NCI-H146 treated with DMSO at 0.1 percent for 48 hours (cell line): ENCODE data around the gene CAMK4.
A peak's percentile ranks its signal among the peaks of the same experiment; 100 is the strongest.

Experiments used
- DNase-seq: peaks from one replicate; lab custom pipeline; 2025; ENCODE audit not compliant: unreplicated experiment; lab: John Stamatoyannopoulos, UW

Gene CAMK4

DNA sequence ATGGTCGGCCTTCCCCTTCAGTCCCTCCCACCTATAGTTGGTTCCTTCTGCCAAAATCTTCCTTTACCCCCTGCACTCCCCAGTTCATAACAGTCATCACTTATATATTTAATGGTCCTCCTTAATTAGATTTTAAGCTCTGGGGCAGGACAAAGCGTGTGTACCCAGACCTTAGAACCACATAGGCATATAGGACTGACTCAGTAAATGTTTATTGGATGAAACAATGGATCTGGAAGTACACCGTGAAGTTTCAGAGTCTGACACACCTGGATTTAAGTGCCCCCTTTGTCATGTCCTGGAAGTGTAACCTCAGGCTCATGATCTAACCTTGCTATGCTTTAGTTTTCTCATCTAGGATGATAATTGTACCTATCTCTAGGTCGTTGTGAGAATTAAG, 256.2 kb downstream of the CAMK4 start:
- DNase-seq = no peak

DNA sequence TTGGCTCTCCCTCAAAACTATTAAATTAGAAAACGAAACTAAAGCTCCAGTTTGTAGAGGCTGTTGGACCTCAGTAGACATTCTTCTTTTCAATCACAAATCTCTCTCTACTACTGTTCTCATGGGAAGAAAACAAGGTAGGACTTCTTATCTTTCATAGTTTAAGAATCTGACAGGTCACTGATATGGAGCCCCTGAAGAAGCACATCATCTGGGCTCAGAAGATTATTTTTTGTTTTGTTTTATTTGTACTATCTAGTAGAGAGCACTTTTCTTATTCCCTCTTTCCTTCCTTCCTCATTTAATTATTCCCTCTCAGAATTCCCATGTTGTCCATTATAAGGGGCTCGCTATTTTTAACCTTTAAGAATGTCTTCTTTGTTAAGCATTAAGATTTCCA, 261.9 kb downstream of the CAMK4 start:
- no peak for DNase-seq

DNA sequence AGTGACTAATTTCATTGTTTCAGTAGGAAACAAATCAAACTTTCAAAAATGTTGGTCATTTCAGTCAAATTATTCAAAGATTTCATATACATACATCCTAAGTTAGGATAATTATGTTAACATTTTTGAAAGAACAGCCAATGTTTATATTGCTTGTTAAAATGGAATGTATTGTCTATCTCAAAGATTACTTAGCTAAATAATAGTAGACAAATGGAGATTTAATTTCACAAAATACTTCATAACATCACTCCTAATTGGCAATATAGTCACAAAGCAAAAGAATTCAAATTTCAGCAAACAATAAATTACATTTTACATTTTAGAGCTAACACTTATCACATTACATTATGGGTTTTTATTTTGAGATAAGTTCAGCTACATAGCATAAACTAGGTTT, 262.7 kb downstream of the CAMK4 start:
- no peak for DNase-seq

DNA sequence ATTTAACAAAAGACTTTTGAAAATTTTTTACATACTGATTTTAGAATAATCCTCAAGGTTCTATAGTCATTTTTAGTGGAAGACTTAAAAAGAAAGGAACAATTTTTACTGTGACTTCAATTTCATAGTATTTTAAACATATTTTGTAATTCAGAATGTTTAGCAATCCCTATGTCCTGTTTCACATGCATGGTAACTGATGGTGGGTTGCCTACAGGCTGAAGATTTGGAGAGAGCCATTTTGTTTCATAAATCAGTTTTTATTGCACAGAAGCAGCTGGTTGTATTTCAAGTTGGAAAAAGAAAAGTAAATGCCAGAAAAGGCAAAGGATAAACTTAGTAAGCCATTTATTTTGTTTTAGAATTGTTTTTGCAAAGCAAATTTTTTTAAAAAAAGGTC, 264.2 kb downstream of the CAMK4 start:
- DNase-seq = no peak

DNA sequence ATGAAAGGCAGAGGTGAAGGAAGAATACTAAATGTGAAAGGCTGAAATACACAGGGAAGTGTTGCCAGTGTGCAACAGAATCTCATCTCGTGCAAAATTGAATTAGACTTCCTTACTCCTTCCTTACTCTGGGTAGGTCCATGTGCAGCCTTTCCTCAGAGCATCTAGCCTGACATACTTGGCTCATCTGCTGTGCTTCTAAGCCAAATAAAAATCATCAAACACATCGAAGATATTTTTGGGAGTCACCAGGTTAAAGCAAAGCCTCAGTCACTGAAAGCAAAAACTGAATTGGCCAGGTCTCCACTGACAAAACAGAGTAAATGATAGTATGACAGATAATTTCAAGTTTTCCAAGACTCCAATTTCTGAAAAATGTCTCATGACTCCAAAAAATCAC, 268.8 kb downstream of the CAMK4 start:
- no peak for DNase-seq

DNA sequence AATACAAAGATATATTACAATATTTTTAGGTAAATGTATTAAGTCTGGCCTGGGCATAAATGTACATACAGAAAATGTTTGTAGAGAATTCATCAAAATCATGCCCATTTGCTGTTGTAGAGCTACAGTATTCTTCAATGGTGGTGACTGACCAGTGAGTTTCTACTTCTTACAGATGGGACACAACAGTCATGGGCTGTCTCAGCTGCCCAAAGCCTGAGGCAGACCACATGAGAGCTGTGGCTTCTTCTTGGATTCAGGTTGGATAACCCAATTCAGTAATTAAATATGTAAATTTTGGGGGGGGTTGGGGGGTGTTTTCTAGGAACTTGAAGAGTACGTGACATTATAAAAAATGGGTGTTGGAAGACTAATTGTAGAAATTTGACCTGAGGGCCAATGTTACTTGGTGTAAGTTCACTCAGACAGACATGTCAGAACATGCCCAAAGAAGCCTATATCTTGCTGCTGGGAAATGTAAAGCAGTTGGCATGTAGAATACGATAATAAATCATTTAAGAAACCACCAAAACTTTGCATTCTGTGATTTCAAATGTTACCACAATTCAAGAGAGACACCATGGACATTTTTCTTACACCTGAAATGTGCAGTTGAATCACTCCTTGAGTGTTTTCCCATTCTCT, 270.3 kb downstream of the CAMK4 start:
- DNase-seq = no peak

DNA sequence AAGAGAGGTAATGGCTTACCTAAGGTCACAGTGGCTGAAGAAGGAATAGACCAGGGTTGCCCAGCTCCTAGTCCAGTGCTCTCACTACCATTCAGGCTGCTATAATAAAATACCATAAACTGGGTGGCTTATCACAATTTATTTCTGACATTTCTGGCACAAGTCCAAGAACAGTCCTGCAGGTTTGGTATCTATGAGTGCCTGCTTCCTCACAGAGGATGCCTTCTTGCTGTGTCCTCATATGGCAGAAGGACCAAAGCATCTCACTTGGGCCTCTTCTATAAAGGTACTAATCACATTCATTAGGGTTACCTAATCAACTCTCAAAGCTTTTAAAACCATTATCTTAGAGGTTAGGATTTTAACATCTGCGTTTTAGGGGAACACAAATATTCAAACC, 271.0 kb downstream of the CAMK4 start:
- no peak for DNase-seq

DNA sequence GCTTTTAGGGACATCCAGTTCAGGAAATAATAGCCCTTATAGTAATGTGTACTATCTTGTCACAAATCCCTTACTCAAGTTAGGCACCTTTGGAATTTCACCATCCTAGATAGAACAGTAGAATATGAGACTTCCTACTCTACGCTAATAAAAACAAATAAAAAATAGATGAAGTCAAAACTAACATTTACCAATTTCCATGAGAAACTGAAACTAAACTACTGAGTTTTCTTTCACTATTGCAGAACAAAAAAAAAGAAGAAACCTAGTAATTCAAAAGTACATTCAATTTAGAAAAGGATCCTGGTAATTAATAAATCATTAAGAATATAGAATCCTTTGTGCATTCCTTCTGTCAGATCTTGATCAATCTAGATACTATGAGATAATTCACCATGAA, 274.2 kb downstream of the CAMK4 start:
- no peak for DNase-seq

DNA sequence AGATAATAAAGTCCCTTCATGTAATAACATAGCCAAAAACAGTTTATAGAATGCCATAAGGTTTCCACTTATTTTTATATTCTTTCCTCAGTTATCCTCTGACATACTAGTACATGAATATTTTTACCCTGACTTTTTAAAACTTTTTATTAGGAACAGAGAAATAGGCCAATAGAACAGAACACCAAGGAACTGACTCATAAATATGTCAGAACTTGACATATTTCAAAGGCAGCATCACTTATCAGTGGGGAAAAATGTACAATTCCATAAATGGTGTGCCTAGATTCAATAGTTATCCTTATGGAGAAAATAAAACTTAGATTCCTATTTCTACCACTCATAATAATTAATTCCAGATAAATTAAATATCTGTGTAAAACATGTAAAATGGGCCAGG, 278.8 kb downstream of the CAMK4 start:
- no peak for DNase-seq

DNA sequence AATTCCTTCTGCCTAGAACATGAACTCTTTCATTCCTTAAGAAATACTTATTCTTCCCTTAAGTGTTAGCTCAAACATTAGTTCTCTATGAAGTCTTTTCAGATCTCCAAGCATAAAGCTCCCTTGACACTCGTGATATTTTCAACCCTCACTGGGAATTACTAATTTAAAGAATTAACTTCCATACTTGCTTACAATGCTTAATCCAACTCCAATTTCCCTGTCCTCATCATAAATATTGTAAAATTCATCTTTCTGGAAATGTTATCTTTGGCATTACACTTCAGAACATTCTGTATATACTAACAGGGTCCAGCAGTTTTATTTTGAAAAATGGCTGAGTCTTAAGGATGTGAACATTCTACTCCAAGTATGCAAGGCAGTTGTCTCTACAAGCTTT, 280.9 kb downstream of the CAMK4 start:
- DNase-seq = no peak

DNA sequence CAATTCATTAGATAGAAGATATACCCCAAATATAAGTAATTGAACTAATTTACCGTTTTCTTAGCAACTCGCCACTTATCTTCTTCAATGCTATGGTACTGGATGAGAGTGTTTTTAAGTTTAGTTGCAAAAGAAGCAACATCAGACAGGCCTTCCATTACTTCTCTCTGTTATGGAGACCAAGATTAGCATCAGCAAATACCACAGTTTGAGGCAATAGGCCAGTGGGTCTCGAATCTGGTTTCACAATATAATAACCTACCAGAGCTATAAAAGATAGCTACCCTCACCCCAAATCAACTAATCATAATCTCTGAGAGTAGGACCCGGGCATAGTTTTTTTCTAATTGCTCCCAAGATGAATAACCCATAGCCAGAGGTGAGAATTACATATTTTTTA, 283.1 kb downstream of the CAMK4 start:
- no peak for DNase-seq

DNA sequence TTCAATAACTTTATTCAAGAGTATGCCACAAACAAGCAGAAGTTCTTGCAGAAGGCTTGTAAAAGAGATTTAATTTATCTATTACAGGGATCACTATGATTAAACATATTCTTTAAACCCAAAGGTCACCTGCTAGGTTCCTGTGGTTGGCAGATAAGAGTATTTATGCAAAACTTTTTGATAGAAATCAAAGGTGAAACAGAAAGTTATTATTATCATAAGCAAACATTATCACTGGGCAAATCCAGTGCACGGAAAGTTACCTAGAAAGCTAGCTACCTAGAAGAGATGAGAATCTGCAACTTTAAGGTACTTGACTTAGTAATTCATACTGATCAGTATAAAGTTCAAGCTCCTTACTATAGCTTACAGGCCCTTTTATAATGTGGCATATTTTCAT, 284.9 kb downstream of the CAMK4 start:
- no peak for DNase-seq

DNA sequence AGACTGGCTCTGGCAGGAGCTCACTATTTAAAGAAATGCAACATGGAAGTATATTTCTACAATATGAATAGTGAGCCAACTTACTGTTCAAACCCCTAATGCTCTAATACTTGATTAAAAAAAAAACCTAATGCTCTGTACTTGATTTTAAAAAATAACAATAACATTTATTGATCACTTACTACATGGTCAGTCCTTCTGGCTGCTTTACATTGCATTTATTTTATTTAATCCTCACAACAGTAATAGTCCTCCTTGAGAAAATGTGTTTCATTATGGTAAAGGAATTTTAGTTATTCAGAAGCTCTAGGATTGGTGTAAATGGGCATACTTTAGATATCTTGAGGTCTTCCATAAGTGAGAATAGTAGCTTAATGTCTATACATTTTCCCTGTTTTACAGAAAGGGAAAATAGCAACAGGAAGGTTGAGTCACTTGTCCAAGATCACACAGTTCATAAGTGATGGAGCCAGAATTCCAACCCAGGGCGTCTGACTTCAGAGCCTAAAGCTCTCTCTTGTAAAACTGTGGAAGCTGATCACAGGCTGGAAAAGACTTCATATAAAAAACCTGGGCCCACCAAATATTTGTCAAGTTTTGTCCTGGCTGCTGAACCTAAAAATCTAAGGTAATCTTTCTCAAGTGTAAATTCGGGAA, 287.1 kb downstream of the CAMK4 start:
- no peak for DNase-seq

DNA sequence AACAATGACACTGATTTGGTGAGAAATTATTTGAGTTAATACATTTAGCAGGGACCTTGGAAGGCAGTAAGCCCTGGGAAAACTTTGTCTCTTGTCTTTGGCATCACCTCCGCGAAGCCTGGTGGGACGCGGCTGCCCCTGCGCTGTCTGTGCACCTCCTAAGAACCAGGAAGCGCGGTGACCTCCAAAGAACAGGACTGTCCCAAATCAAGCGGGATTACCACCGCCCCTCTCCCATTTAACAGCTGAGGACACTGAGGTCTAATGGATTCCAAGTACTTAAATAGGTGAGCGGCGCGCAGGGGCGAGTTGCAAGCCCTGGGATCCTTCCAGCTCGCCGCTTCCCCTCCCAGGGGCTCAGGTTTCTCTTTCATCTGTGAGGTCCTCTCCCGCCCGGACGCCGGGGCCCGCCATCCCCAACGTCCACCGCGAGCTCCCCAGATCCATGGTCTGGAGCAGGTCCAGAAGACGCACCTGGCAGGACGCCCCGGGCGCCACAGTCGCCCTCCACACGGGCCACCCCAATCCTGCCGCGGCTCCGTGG, 287.7 kb downstream of the CAMK4 start:
- peak; percentile 45 for DNase-seq

DNA sequence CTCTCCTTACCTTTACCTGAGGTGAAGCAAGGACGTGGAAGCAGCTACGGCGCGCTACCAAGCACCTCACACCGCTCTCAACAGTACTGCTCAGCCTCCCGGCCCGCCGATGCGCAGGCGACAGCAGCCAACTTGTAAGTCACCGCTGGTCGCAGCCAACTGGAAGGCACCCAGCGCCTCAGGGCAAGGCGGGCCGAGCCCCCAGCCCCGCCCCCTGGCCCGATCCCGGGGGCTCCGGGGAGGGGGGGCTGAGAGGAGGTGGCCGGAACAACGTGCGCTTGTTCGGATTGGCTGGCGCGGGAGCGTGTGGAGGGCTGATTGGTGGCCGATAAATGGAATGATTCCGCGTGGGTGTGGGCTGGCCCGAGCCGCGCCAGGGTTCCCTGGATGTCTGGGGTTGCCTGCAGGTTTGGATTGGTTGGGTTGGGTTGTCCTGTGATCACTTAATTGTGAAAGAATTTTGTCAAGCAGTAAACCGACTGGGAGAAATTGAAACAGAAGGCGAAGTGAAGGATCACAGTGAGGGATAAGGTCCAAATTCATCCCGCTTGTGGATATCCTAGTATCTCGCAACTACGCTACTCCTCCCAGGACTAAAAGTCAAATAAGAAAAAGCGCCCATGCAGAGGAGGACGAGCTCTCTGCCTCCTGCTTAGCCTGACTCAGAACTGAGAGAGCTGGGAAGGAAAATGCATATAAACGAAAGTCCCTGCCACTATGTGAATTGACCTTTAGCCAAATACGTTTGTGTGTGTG, 288.4 kb downstream of the CAMK4 start, which contains the start of gene STARD4:
Gene STARD4 (minus strand): TSS at position 161 of the 756 bp plus-strand sequence. CDS start 5,102 bp downstream, outside the sequence.
- peak; percentile 80 for DNase-seq

DNA sequence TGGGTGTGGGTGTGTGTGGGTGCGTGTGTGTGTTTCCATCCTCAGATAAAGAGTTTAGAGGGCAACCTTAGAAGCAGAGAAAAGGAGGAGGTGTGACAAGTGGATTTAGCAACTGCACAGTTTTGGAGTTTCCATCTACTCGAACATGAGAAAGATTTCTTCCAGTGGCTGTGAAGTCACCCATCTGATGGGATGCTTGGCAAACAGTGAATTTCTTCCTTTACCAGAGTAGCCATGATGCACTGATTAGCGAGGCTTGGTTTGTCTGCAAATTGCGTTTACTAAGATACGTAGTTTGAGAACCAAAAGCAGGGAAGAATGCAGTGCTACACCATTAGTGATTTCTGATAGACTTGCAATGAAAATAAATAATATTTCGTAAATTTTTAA, 288.9 kb downstream of the CAMK4 start:
- DNase-seq = no peak

DNA sequence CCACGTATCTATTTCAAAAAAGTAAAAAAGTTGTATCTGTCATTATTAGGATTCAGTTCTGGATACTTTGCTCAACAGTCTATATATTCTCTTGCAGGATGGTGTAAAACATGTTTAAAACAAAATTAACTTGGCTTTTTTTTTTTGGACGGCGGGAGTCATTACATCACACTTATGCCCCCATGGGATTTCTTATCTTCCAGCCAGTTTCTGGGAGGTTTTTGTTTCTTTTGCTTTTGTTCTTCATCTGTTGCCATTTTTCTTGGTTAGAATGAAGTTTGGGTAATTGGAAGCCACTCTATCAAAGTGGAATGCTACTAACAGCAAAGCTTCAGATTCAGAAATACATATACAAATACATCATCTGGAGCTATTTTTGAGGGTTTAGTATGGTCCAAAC, 289.9 kb downstream of the CAMK4 start:
- DNase-seq = no peak

DNA sequence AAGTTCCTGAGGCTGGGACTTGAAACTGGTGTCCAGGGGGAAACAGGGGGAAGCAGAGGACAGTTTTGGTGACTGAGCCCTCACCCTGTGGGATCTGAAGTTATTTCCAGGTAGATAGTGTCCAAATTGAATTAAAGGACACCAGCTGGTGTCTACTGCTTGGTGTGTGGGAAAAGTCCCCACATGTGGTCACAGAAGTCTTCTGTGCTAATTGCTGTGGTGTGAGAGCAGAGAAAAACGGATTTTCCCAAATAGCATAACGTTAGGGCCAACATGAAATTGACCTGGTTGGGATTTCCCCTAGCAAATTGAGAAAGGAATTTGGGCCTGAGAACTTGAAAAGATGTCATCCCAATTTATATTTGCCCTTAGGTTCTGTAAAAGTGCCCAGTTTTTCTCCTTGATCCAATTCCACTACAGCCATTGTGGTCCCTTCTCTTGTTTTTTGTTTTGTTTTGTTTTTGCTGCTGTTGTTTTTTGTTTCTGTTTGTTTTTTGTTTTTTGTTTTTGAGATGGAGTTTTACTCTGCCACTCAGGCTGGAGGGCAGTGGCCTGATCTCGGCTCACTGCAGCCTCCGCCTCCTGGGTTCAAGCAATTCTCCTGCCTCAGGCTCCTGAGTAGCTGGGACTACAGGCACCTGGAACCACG, 293.8 kb downstream of the CAMK4 start:
- no peak for DNase-seq

DNA sequence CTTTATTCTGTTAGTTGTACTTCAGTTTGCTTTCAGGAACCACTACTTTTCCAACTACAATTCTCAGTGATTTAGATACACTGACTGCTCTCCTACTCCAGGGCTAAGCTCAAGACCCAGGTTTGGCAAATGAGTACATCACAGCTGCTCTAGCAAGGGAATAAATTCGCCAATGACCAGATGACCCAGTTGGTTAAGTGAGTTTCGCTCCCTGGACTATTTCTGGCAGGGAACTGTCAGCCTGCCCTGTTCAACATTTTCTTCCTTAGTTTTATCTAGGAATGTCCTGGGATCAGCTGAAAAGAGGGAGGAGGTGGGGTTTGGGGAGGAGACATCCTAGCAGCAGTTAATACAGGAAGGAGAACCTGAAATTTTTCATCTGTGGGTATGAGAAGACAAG, 294.6 kb downstream of the CAMK4 start:
- no peak for DNase-seq

DNA sequence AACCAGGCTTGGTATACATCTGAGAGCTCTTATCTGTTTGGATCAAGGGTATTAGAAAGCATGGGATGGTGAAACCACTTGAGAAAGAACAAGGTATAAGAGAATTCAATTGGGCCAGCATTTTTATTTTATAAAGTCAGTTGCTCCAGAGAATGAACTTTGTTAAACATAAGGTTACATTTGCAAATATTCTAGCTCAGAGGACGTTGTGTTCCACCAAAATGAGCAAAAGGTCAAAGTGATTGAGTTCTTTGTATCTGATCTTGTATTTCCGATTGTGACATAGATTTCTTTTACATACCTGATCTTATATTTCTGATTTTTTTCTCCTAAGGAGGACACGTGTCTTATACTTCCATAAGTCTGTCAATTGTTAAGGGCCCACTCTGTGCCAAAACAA, 296.7 kb downstream of the CAMK4 start:
- no peak for DNase-seq

DNA sequence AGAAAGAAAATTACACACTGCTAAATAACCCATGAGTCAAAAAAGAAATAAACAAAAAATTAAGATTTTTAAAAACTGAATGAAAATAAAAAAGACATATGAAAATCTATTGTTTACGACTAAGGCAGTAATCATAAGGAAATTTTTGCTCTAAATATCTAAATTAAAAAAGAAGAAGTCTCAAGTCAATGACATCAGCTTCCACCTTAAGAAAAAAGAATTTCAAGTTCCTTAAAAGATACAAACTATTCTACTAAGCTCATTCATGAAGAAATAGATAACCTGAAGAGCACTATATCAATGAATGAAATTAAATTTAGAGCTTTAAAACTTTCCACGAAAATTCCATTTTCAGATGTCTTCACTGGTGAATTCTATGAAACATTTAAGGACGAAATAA, 303.9 kb downstream of the CAMK4 start:
- DNase-seq = no peak
